Measurements from ENCODE around the gene NR5A2. TPM values are rescaled to one million over a fixed set of nuclear protein-coding genes. Genes with fewer than 3 reads are reported as not detected.

Gene NR5A2
- total RNA-seq, 4 donors from 2014 or later: 5.0 to 21.5 (median 11.8) TPM

GRCh38 chr1:200030791-200031190, 3.3 kb downstream of the NR5A2 start:
- H3K36me3 ChIP-seq: no peaks in the 10 kb centered on the region
- H3K4me1 ChIP-seq: no peaks in the 10 kb centered on the region
- peaks cover 0 to 41% of the 10 kb centered on the region in 2 donors for H3K27me3 ChIP-seq
- intact Hi-C loops (cut with DNase I; ENCODE audit: low total_unique reads): no loop called here
- no peak overlapping the region for H3K27ac ChIP-seq
- no peak for DNase-seq
- TF ChIP-seq, protein P1, sequence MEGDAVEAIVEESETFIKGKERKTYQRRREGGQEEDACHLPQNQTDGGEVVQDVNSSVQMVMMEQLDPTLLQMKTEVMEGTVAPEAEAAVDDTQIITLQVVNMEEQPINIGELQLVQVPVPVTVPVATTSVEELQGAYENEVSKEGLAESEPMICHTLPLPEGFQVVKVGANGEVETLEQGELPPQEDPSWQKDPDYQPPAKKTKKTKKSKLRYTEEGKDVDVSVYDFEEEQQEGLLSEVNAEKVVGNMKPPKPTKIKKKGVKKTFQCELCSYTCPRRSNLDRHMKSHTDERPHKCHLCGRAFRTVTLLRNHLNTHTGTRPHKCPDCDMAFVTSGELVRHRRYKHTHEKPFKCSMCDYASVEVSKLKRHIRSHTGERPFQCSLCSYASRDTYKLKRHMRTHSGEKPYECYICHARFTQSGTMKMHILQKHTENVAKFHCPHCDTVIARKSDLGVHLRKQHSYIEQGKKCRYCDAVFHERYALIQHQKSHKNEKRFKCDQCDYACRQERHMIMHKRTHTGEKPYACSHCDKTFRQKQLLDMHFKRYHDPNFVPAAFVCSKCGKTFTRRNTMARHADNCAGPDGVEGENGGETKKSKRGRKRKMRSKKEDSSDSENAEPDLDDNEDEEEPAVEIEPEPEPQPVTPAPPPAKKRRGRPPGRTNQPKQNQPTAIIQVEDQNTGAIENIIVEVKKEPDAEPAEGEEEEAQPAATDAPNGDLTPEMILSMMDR (IDR thresholded peaks at IDR 0.05): no peak
- no peak for TF ChIP-seq POLR2A (IDR thresholded peaks at IDR 0.05)
- no peaks in the 10 kb centered on the region for H3K9me3 ChIP-seq
- no peak overlapping the region for H3K4me3 ChIP-seq

DNA sequence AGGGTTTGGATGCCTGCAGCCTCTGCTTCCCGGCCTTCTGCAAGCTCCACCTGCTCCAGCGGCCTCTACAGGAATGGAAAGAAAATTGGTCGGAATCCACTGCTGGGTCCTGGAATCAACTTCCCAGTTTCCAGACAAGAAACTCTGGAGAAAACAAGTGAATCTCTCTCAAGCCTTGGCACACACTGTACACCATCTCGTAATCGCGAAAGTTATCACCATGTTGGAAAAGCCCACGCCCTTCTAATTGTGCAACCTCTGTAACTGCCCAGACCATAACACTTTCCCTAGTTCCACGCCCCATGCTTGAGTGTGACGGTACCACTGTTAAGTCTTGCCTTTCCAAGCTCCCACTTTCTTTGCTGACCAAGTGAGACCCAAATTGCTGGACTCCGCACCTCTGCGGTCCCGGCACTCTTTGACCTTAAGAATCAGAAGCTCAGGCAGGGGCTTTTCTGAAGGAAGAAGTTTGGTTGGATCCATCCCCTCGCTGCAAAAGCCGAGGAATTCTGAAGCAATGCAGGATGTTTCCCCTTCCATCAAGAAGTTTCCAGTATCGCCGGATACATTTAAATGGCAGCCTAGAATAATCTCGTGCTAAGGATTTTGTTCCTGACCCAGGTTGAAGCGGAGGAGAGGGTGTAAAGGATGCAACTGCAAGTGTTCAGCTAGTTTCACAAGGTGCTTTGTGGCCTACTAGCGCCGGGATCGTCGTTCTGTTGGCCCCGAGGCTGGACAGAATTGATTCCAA, 6.2 kb downstream of the NR5A2 start:
- H3K9me3 ChIP-seq: no peaks in the 10 kb centered on the region
- peaks cover 0 to 56% of the 10 kb centered on the region in 2 donors for H3K27me3 ChIP-seq
- intact Hi-C loops (cut with DNase I; ENCODE audit: low total_unique reads): no loop called here

DNA sequence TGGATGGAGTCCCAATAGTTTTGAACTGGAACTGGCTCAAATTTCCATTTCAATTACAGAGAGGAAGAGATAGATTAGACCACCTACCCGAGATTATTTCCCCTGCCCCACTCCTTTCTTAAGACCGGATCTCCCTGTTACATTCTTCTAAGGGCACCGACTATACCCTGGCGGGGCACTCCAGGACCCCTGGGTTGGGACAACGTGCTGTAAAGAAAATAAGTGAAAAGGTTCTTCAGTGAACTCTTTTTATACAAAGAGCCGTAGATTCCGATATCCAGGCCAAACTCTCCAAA, 6.7 kb downstream of the NR5A2 start:
- Histone ChIP-seq H3K4me3 (no peak overlapping the region), H3K27me3 (peaks cover 0 to 60% of the 10 kb centered on the region in 2 donors), H3K9me3 (no peaks in the 10 kb centered on the region), H3K27ac (no peak overlapping the region), H3K36me3 (no peaks in the 10 kb centered on the region), H3K4me1 (peaks cover 0 to 1% of the 10 kb centered on the region in 2 donors)
- TF ChIP-seq POLR2A (IDR thresholded peaks at IDR 0.05): no peak
- TF ChIP-seq, protein P1 (IDR thresholded peaks at IDR 0.05): no peak
- no peak for DNase-seq
- intact Hi-C loops (cut with DNase I; ENCODE audit: low total_unique reads): no loop called here

More for the DNA sequence above, 6.2 kb downstream of the NR5A2 start:
- H3K4me1 ChIP-seq: no peaks in the 10 kb centered on the region
- H3K27ac ChIP-seq: no peak overlapping the region
- no peak for DNase-seq
- TF ChIP-seq, protein P1 (IDR thresholded peaks at IDR 0.05): no peak
- no peak for TF ChIP-seq POLR2A (IDR thresholded peaks at IDR 0.05)
- H3K4me3 ChIP-seq: no peak overlapping the region
- no peaks in the 10 kb centered on the region for H3K36me3 ChIP-seq

GRCh38 chr1:200034761-200035396, 7.4 kb downstream of the NR5A2 start:
- H3K27ac ChIP-seq: no peak overlapping the region
- no peak overlapping the region for H3K4me3 ChIP-seq
- H3K4me1 ChIP-seq: peaks cover 0 to 7% of the 10 kb centered on the region in 2 donors
- DNase-seq: no peak
- peaks cover 0 to 60% of the 10 kb centered on the region in 2 donors for H3K27me3 ChIP-seq
- TF ChIP-seq, protein P1 (IDR thresholded peaks at IDR 0.05): no peak
- no peak for TF ChIP-seq POLR2A (IDR thresholded peaks at IDR 0.05)
- H3K36me3 ChIP-seq: no peaks in the 10 kb centered on the region
- intact Hi-C loops (cut with DNase I; ENCODE audit: low total_unique reads): no loop called here
- H3K9me3 ChIP-seq: no peaks in the 10 kb centered on the region

GRCh38 chr1:200035397-200035955, 8.0 kb downstream of the NR5A2 start:
- H3K36me3 ChIP-seq: no peaks in the 10 kb centered on the region
- peaks cover 0 to 61% of the 10 kb centered on the region in 2 donors for H3K27me3 ChIP-seq
- intact Hi-C loops (cut with DNase I; ENCODE audit: low total_unique reads): no loop called here
- no peak overlapping the region for H3K27ac ChIP-seq
- H3K4me1 ChIP-seq: peaks cover 0 to 7% of the 10 kb centered on the region in 2 donors
- DNase-seq: no peak
- no peak overlapping the region for H3K4me3 ChIP-seq
- no peaks in the 10 kb centered on the region for H3K9me3 ChIP-seq
- TF ChIP-seq POLR2A (IDR thresholded peaks at IDR 0.05): no peak
- TF ChIP-seq, protein P1 (IDR thresholded peaks at IDR 0.05): no peak
